T-cell (primary cell): ENCODE results near the gene CNTN5. TPM values are rescaled to one million over a fixed set of nuclear protein-coding genes. Genes with fewer than 3 reads are reported as not detected.

Experiments used
- ATAC-seq, 4 experiments: fragments of 200-7000 bp in 3 of 4; fragments of 150-1000 bp in 1 of 4; cut with Tn5 transposase; replicated peaks in 1 of 4; 1 replicate in 3 of 4; 2 replicates in 1 of 4; pipeline ENCODE4 v1.10.0; 2021; ENCODE audit warnings: moderate library complexity in 3 of 4, mild to moderate bottlenecking in 2 of 4, moderate number of reproducible peaks in 1 of 4
- CTCF ChIA-PET, 2 donors: fragments of 300-600 bp; sonication (Branson Sonifier 250); formaldehyde crosslinking; loops; one replicate each; lab custom pipeline; 2022; ENCODE audit warnings: antibody characterized with exemption in 2 of 2; lab: Charles Lee
- POLR2A ChIA-PET, 2 donors: fragments of 300-600 bp; sonication (Branson Sonifier 250); formaldehyde crosslinking; loops; one replicate each; lab custom pipeline; 2022; ENCODE audit warnings: antibody characterized with exemption in 2 of 2; lab: Charles Lee
- DNase-seq, 35 experiments: peaks; one replicate each; pipeline versions ENCODE4 v3.0.0 to v3.0.0-alpha.2; 2013 to 2023
- H3K27ac ChIP-seq: one replicate; pipeline ENCODE4 v1.5.1; 2013; ENCODE audit warnings: low read length
- H3K27me3 ChIP-seq, 2 experiments: replicated peaks in 1 of 2; 1 replicate in 1 of 2; 2 replicates in 1 of 2; pipeline versions ENCODE4 v1.6.1 to v1.7.0; 2013; ENCODE audit warnings: low read length in 1 of 2, mixed read lengths in 1 of 2; ENCODE audit not compliant: control insufficient read depth in 2 of 2, insufficient read depth in 2 of 2; ENCODE audit errors: extremely low read depth in 1 of 2
- H3K36me3 ChIP-seq, 2 donors: 1 replicate in 1 of 2; 2 replicates in 1 of 2; pipeline versions ENCODE4 v1.6.1 to v1.7.0; 2013; ENCODE audit warnings: low read length in 1 of 2; ENCODE audit not compliant: control insufficient read depth in 2 of 2, insufficient read depth in 1 of 2; ENCODE audit errors: extremely low read depth in 1 of 2
- H3K4me1 ChIP-seq, 2 experiments: 1 replicate in 1 of 2; 2 replicates in 1 of 2; pipeline versions ENCODE4 v1.6.1 to v1.7.0; 2013; ENCODE audit warnings: low read length in 2 of 2, mixed read lengths in 1 of 2; ENCODE audit not compliant: insufficient read depth in 2 of 2, control insufficient read depth in 1 of 2; ENCODE audit errors: extremely low read depth in 1 of 2
- H3K4me3 ChIP-seq, 2 donors: 1 replicate in 1 of 2; 2 replicates in 1 of 2; pipeline versions ENCODE4 v1.5.1 to v1.7.0; 2013; ENCODE audit warnings: mild to moderate bottlenecking in 2 of 2, low read length in 1 of 2, moderate library complexity in 1 of 2; ENCODE audit not compliant: control insufficient read depth in 1 of 2; ENCODE audit errors: extremely low read depth in 1 of 2
- H3K9me3 ChIP-seq: 2 replicates; pipeline ENCODE4 v1.7.0; 2013
- H3K27ac Mint-ChIP-seq, 2 donors: one replicate each; pipeline ENCODE4 v1.8.0; 2020 to 2021; ENCODE audit warnings: mild to moderate bottlenecking in 2 of 2, mixed read lengths in 2 of 2
- H3K27me3 Mint-ChIP-seq, 2 donors: one replicate each; pipeline ENCODE4 v1.8.0; 2021 to 2022; ENCODE audit warnings: mixed read lengths in 2 of 2
- H3K36me3 Mint-ChIP-seq: one replicate; pipeline ENCODE4 v1.8.0; 2021; ENCODE audit warnings: mixed read lengths
- H3K4me1 Mint-ChIP-seq, 3 donors: one replicate each; pipeline ENCODE4 v1.8.0; 2020 to 2022; ENCODE audit warnings: mixed read lengths in 3 of 3, mild to moderate bottlenecking in 1 of 3
- H3K4me3 Mint-ChIP-seq, 3 donors: one replicate each; pipeline ENCODE4 v1.8.0; 2020 to 2022; ENCODE audit warnings: mild to moderate bottlenecking in 3 of 3, mixed read lengths in 3 of 3, moderate library complexity in 3 of 3
- H3K9me3 Mint-ChIP-seq, 3 donors: one replicate each; pipeline ENCODE4 v1.8.0; 2020 to 2022; ENCODE audit warnings: mixed read lengths in 3 of 3
- WGBS: methylation state at CpG from one replicate; pipeline ENCODE4 v1.1.5; 2013; ENCODE audit warnings: missing lambda C conversion rate; ENCODE audit not compliant: insufficient coverage; 5-methylcytosine and 5-hydroxymethylcytosine counted together
- total RNA-seq, 35 experiments: library from RNA in 6 of 35; stranded (reverse) in 6 of 35; fragments of 120-200 nt in 1 of 35; gene quantifications; one replicate each; pipeline versions ENCODE4 v1.2.1 to v1.2.4 and lab custom pipeline; 2013 to 2026

Gene CNTN5
- total RNA-seq, 5 donors from 2014 or later (not counting 1 experiment from before 2014, with no cell fraction given): not detected

DNA sequence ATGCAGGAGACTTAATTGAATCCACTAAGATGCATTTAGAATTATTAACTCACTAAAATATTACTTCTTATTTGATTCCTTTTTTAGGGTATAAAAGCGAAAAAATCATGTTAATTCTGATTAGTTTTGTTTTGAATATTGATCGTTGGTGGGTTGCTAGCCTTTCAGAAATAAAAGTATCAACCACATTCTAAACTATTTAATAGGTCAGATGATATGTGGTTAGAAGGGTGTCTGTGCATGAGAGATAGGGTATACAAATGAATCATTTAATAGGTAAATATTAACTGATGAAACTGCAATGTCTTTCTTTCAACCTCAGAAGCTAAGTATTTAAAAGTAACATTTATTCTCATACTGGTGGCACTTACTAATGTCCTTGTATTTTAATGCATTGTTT is 515.1 kb downstream of the CNTN5 start:
- Mint-ChIP-seq H3K4me3 (no peak overlapping the region), H3K9me3 (peaks cover 12 to 20% (median 16%) of the 10 kb centered on the region in 3 donors), H3K27ac (no peak overlapping the region), H3K4me1 (no peaks in the 10 kb centered on the region), H3K27me3 (no peaks in the 10 kb centered on the region), H3K36me3 (no peaks in the 10 kb centered on the region)
- Histone ChIP-seq H3K4me1 (no peaks in the 10 kb centered on the region), H3K27ac (no peak overlapping the region), H3K4me3 (no peak overlapping the region), H3K36me3 (no peaks in the 10 kb centered on the region), H3K27me3 (no peaks in the 10 kb centered on the region), H3K9me3 (no peaks in the 10 kb centered on the region)
- ChIA-PET POLR2A (no interaction called here), CTCF (no interaction called here)
- no peak for DNase-seq
- WGBS: no CpG with 5 or more reads among the region's 2 CpGs
- ATAC-seq: no peak

DNA sequence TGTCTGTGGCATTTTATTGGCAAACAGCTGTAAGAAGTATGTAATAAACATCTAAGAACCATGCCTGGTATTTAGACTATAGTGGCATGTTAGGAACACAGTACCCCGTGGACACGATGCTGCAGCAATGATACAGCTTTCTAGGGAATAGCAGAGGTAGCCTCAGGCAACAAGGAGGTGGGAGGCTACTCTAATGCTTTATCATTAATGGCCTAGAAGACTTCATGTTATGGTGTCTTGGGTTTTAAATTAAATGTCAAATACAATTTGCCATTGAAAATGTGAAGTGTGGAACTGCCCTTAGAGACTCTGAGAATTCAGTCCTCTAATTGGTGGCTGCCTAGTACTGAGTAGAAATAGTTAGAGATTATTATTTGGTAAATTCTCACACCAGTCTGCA is 516.9 kb downstream of the CNTN5 start:
- no peak for DNase-seq
- H3K4me3 ChIP-seq: no peak overlapping the region
- H3K27ac ChIP-seq: no peak overlapping the region
- Mint-ChIP-seq H3K4me1 (no peaks in the 10 kb centered on the region), H3K4me3 (no peak overlapping the region), H3K27ac (no peak overlapping the region), H3K27me3 (no peaks in the 10 kb centered on the region), H3K36me3 (no peaks in the 10 kb centered on the region), H3K9me3 (peaks cover 7 to 14% (median 12%) of the 10 kb centered on the region in 3 donors)
- ChIA-PET POLR2A (no interaction called here), CTCF (no interaction called here)
- no peaks in the 10 kb centered on the region for H3K9me3 ChIP-seq
- ATAC-seq: no peak
- H3K27me3 ChIP-seq: no peaks in the 10 kb centered on the region
- no peaks in the 10 kb centered on the region for H3K36me3 ChIP-seq
- WGBS: no CpG with 5 or more reads among the region's 2 CpGs
- H3K4me1 ChIP-seq: no peaks in the 10 kb centered on the region

- H3K4me3 Mint-ChIP-seq: no peak overlapping the region
- H3K36me3 Mint-ChIP-seq: no peaks in the 10 kb centered on the region
- no peak for DNase-seq
- ChIA-PET POLR2A (no interaction called here), CTCF (no interaction called here)
- H3K36me3 ChIP-seq: no peaks in the 10 kb centered on the region
- H3K27me3 Mint-ChIP-seq: no peaks in the 10 kb centered on the region
- no peak overlapping the region for H3K27ac Mint-ChIP-seq
- WGBS: 100% methylated on average over 1 of the region's 4 CpGs
- no peak for ATAC-seq
- no peak overlapping the region for H3K4me3 ChIP-seq
- no peaks in the 10 kb centered on the region for H3K4me1 Mint-ChIP-seq
- H3K9me3 ChIP-seq: no peaks in the 10 kb centered on the region
- no peaks in the 10 kb centered on the region for H3K4me1 ChIP-seq
- H3K27ac ChIP-seq: no peak overlapping the region
- H3K27me3 ChIP-seq: no peaks in the 10 kb centered on the region
- H3K9me3 Mint-ChIP-seq: peaks cover 13 to 20% (median 15%) of the 10 kb centered on the region in 3 donors
Observed at GRCh38 chr11:99545616-99546015, 524.9 kb downstream of the CNTN5 start.

DNA sequence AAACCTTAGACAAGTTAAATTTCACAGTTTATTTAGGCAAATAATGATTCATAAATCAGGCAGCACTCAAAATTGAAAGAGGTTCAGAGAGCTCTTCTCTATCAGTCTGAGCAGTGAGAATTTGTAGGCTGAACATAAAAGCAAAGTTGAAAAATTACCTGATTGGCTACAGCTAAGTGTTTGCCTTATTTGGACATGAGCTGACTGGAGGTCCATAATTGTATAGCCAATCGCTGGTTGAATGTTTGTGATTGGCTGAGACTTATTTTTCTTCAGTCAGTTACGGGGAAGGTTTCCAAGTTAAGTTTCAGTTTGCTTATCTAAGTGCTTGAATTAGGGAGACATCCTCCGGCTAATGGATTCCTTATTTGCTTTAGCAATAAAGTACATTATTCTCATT is 527.5 kb downstream of the CNTN5 start:
- CTCF ChIA-PET: no interaction called here
- Mint-ChIP-seq H3K27me3 (no peaks in the 10 kb centered on the region), H3K36me3 (no peaks in the 10 kb centered on the region), H3K27ac (no peak overlapping the region), H3K9me3 (peaks cover 13 to 20% (median 15%) of the 10 kb centered on the region in 3 donors), H3K4me3 (no peak overlapping the region), H3K4me1 (no peaks in the 10 kb centered on the region)
- POLR2A ChIA-PET: no interaction called here
- H3K4me1 ChIP-seq: no peaks in the 10 kb centered on the region
- H3K27ac ChIP-seq: no peak overlapping the region
- no peaks in the 10 kb centered on the region for H3K27me3 ChIP-seq
- no peak overlapping the region for H3K4me3 ChIP-seq
- DNase-seq (no peak), ATAC-seq (no peak)
- H3K36me3 ChIP-seq: no peaks in the 10 kb centered on the region
- WGBS: no CpG with 5 or more reads among the region's 3 CpGs
- H3K9me3 ChIP-seq: no peaks in the 10 kb centered on the region

DNA sequence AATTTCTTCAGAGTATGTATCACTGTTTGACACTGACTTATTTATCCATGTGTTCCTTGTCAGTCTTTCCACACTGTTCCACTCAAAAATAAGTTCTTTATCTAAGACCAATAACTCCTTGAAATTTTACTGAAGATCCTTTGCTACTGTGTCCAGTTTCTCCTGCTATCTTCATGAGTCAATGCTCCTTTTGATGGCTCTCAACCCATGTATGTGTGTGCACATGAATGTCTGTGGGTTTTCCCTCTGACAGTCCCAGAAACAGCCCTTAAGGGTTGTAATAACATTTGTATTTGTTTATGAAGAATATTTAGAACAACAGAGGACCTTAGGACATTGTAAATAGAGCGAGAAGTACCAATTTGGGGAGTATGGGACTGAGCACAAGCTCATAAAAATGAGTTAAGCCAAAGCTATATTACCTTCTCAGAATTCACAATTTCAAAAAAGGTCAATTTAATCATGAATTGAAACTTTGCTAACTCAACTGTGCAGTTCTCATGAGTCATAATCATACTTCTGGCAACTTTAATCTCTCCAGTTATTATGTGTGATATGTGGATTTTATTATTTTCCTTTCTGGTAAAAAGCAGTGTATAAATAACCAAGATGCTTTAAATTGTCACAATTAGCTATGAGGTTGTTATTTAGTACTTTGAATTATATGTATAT is 533.6 kb downstream of the CNTN5 start:
- Histone ChIP-seq H3K27me3 (no peaks in the 10 kb centered on the region), H3K27ac (no peak overlapping the region), H3K4me1 (no peaks in the 10 kb centered on the region), H3K36me3 (no peaks in the 10 kb centered on the region), H3K9me3 (no peaks in the 10 kb centered on the region), H3K4me3 (no peak overlapping the region)
- Mint-ChIP-seq H3K4me3 (no peak overlapping the region), H3K4me1 (no peaks in the 10 kb centered on the region), H3K36me3 (no peaks in the 10 kb centered on the region), H3K27ac (no peak overlapping the region), H3K27me3 (no peaks in the 10 kb centered on the region), H3K9me3 (peaks cover 5 to 12% (median 9%) of the 10 kb centered on the region in 3 donors)
- ATAC-seq (no peak), DNase-seq (no peak)
- POLR2A ChIA-PET: no interaction called here
- CTCF ChIA-PET: no interaction called here
- WGBS: no CpG with 5 or more reads among the region's 1 CpG

GRCh38 chr11:99555486-99555885 is 534.7 kb downstream of the CNTN5 start:
- no peaks in the 10 kb centered on the region for H3K27me3 ChIP-seq
- no peak for ATAC-seq
- CTCF ChIA-PET: interaction anchor here in 1 of 2 donors (0.6 kb wide), 1 partner anchor 12 kb away, joined by 3 read pairs; no protein-coding TSS in a partner anchor

More at GRCh38 chr11:99555486-99555885, 534.7 kb downstream of the CNTN5 start:
- H3K4me3 ChIP-seq: no peak overlapping the region
- Mint-ChIP-seq H3K4me1 (no peaks in the 10 kb centered on the region), H3K27ac (no peak overlapping the region), H3K36me3 (no peaks in the 10 kb centered on the region), H3K4me3 (no peak overlapping the region), H3K9me3 (peaks cover 5 to 11% (median 10%) of the 10 kb centered on the region in 3 donors), H3K27me3 (no peaks in the 10 kb centered on the region)
- H3K9me3 ChIP-seq: no peaks in the 10 kb centered on the region
- no peaks in the 10 kb centered on the region for H3K4me1 ChIP-seq
- H3K27ac ChIP-seq: no peak overlapping the region
- no CpG with 5 or more reads among the region's 2 CpGs for WGBS
- POLR2A ChIA-PET: interaction anchor here in 1 of 2 donors (0.5 kb wide), 1 partner anchor 500 kb away, joined by 4 read pairs; no protein-coding TSS in a partner anchor
- no peak for DNase-seq
- H3K36me3 ChIP-seq: no peaks in the 10 kb centered on the region
